ENCODE measurements around the gene LAMTOR2. TPM values are rescaled to one million over a fixed set of nuclear protein-coding genes. Genes with fewer than 3 reads are reported as not detected.

The LAMTOR2 gene
- total RNA-seq, 1 donor from 2014 or later, result 69.9 TPM

GRCh38 chr1:156103521-156103947, 49.0 kb downstream of the LAMTOR2 start:
- H3K4me1 Mint-ChIP-seq, result peaks cover 57% of the 10 kb centered on the region
- no peak overlapping the region for H3K4me3 Mint-ChIP-seq
- no peak for DNase-seq
- H3K9me3 Mint-ChIP-seq, result no peaks in the 10 kb centered on the region
- peaks cover 38% of the 10 kb centered on the region for H3K27me3 Mint-ChIP-seq
- H3K36me3 Mint-ChIP-seq (ENCODE audit: low read depth), result no peaks in the 10 kb centered on the region
- intact Hi-C loops (cut with micrococcal nuclease), result no loop called here
- H3K27ac Mint-ChIP-seq, result peak overlapping the region; percentile 96

- peaks cover 57% of the 10 kb centered on the region for H3K4me1 Mint-ChIP-seq
- H3K27me3 Mint-ChIP-seq, result peaks cover 39% of the 10 kb centered on the region
- peak; percentile 78 for DNase-seq
- intact Hi-C loops (cut with micrococcal nuclease), result no loop called here
- H3K9me3 Mint-ChIP-seq, result no peaks in the 10 kb centered on the region
- H3K27ac Mint-ChIP-seq, result peak overlapping the region; percentile 96
- peak overlapping the region; percentile 2 for H3K4me3 Mint-ChIP-seq
- no peaks in the 10 kb centered on the region for H3K36me3 Mint-ChIP-seq (ENCODE audit: low read depth)
Observed at GRCh38 chr1:156104065-156104810, 49.7 kb downstream of the LAMTOR2 start.

- Mint-ChIP-seq H3K27me3 (peaks cover 40% of the 10 kb centered on the region), H3K4me3 (peak overlapping the region; percentile 72), H3K9me3 (no peaks in the 10 kb centered on the region), H3K36me3 (ENCODE audit: low read depth) (no peaks in the 10 kb centered on the region), H3K27ac (peak overlapping the region; percentile 96), H3K4me1 (peaks cover 56% of the 10 kb centered on the region)
- DNase-seq, result no peak
- intact Hi-C loops (cut with micrococcal nuclease), result no loop called here
Observed at GRCh38 chr1:156104861-156105832, 50.6 kb downstream of the LAMTOR2 start.

- Mint-ChIP-seq H3K4me1 (peaks cover 45% of the 10 kb centered on the region), H3K27ac (peak overlapping the region; percentile 96), H3K36me3 (ENCODE audit: low read depth) (no peaks in the 10 kb centered on the region), H3K27me3 (peaks cover 33% of the 10 kb centered on the region), H3K9me3 (no peaks in the 10 kb centered on the region), H3K4me3 (peak overlapping the region; percentile 72)
- intact Hi-C loops (cut with micrococcal nuclease), result loop anchor here (1.0 kb wide), 4 partner anchors 7 to 111 kb away; partner anchors contain the start of gene LMNA
- DNase-seq, result no peak
Observed at GRCh38 chr1:156106624-156107488, 52.3 kb downstream of the LAMTOR2 start.

- no peak overlapping the region for H3K4me3 Mint-ChIP-seq
- peak overlapping the region; percentile 96 for H3K27ac Mint-ChIP-seq
- H3K4me1 Mint-ChIP-seq, result peaks cover 47% of the 10 kb centered on the region
- no peaks in the 10 kb centered on the region for H3K36me3 Mint-ChIP-seq (ENCODE audit: low read depth)
- intact Hi-C loops (cut with micrococcal nuclease), result no loop called here
- H3K27me3 Mint-ChIP-seq, result peaks cover 37% of the 10 kb centered on the region
- no peaks in the 10 kb centered on the region for H3K9me3 Mint-ChIP-seq
- DNase-seq, result no peak
Observed at GRCh38 chr1:156108057-156108456, 53.5 kb downstream of the LAMTOR2 start.

Other genes starting within 250 kb of the LAMTOR2 start
- 63.2 and 64.0 TPM in 2 replicates for gene GON4L, start 197.6 kb upstream of the LAMTOR2 start, total RNA-seq
- gene SYT11, start 195.2 kb upstream of the LAMTOR2 start, total RNA-seq, result 17.8 and 18.5 TPM in 2 replicates
- 17.9 and 21.7 TPM in 2 replicates for gene RIT1, start 143.4 kb upstream of the LAMTOR2 start, total RNA-seq
- gene KHDC4, start 120.4 kb upstream of the LAMTOR2 start, total RNA-seq, result 82.9 and 92.2 TPM in 2 replicates
- not detected in 2 replicates for gene RXFP4, start 113.1 kb upstream of the LAMTOR2 start, total RNA-seq
- 189 and 198 TPM in 2 replicates for gene ARHGEF2, start 76.2 kb upstream of the LAMTOR2 start, total RNA-seq
- gene SSR2, start 33.8 kb upstream of the LAMTOR2 start, total RNA-seq, result 175 and 176 TPM in 2 replicates
- gene UBQLN4, start 984 bp upstream of the LAMTOR2 start, total RNA-seq, result 64.3 and 65.0 TPM in 2 replicates
- not detected in 2 replicates for gene RAB25, start 6.4 kb downstream of the LAMTOR2 start, total RNA-seq
- 0.24 and 0.84 TPM in 2 replicates for gene MEX3A, start 27.7 kb downstream of the LAMTOR2 start, total RNA-seq
- 105 and 110 TPM in 2 replicates for gene LMNA, start 59.9 kb downstream of the LAMTOR2 start, total RNA-seq
- gene SEMA4A, start 98.8 kb downstream of the LAMTOR2 start, total RNA-seq, result 12.1 and 12.7 TPM in 2 replicates
- 61.0 and 67.9 TPM in 2 replicates for gene SLC25A44, start 139.3 kb downstream of the LAMTOR2 start, total RNA-seq
- gene PMF1, start 158.2 kb downstream of the LAMTOR2 start, total RNA-seq, result 107 and 113 TPM in 2 replicates
- 1.9 and 2.3 TPM in 2 replicates for gene BGLAP, start 187.4 kb downstream of the LAMTOR2 start, total RNA-seq
- gene PAQR6, start 193.3 kb downstream of the LAMTOR2 start, total RNA-seq, result 4.2 and 4.6 TPM in 2 replicates
- gene SMG5, start 228.0 kb downstream of the LAMTOR2 start, total RNA-seq, result 93.8 and 95.8 TPM in 2 replicates
- 8.6 and 9.3 TPM in 2 replicates for gene TMEM79, start 229.5 kb downstream of the LAMTOR2 start, total RNA-seq
- gene GLMP, start 240.9 kb downstream of the LAMTOR2 start, total RNA-seq, result 15.7 and 16.9 TPM in 2 replicates
- gene VHLL, start 244.5 kb downstream of the LAMTOR2 start, total RNA-seq, result 0.54 and 1.0 TPM in 2 replicates